ENCODE results near the gene CD48. TPM values are rescaled to one million over a fixed set of nuclear protein-coding genes. Genes with fewer than 3 reads are reported as not detected.

Gene CD48
- total RNA-seq, 2 donors from 2014 or later = 4.9 to 9.2 TPM

- Histone ChIP-seq H3K36me3 (no peaks in the 10 kb centered on the region), H3K4me1 (no peaks in the 10 kb centered on the region), H3K27ac (peak overlapping the region; percentile 19), H3K4me3 (no peak overlapping the region), H3K27me3 (no peaks in the 10 kb centered on the region), H3K9ac (ENCODE audit: low read depth in 2 of 2, low read length in 2 of 2) (no peak overlapping the region), H3K9me3 (no peaks in the 10 kb centered on the region)
- TF ChIP-seq CTCF (IDR thresholded peaks at IDR 0.05) = no peak
- no peak for DNase-seq
- intact Hi-C loops (cut with DNase I) = no loop called here
Observed at GRCh38 chr1:160666079-160666442, 45.6 kb downstream of the CD48 start.

- intact Hi-C loops (cut with DNase I) = no loop called here
- Histone ChIP-seq H3K9me3 (no peaks in the 10 kb centered on the region), H3K36me3 (no peaks in the 10 kb centered on the region), H3K4me3 (no peak overlapping the region), H3K4me1 (no peaks in the 10 kb centered on the region), H3K27ac (peak overlapping the region; percentile 11), H3K27me3 (no peaks in the 10 kb centered on the region), H3K9ac (ENCODE audit: low read depth in 2 of 2, low read length in 2 of 2) (no peak overlapping the region)
- no peak for DNase-seq
- no peak for TF ChIP-seq CTCF (IDR thresholded peaks at IDR 0.05)
Observed at GRCh38 chr1:160665330-160666078, 46.1 kb downstream of the CD48 start.

- H3K27me3 ChIP-seq = no peaks in the 10 kb centered on the region
- DNase-seq = no peak
- no peak overlapping the region for H3K4me3 ChIP-seq
- no peaks in the 10 kb centered on the region for H3K4me1 ChIP-seq
- peak overlapping the region; percentile 11 for H3K27ac ChIP-seq
- H3K9me3 ChIP-seq = no peaks in the 10 kb centered on the region
- H3K9ac ChIP-seq (ENCODE audit: low read depth in 2 of 2, low read length in 2 of 2) = no peak overlapping the region
- intact Hi-C loops (cut with DNase I) = loop anchor here (5.0 kb wide), 1 partner anchor 52 kb away; no protein-coding TSS in a partner anchor
- H3K36me3 ChIP-seq = no peaks in the 10 kb centered on the region
- TF ChIP-seq CTCF (IDR thresholded peaks at IDR 0.05) = no peak
Observed at GRCh38 chr1:160664573-160665051, 47.0 kb downstream of the CD48 start.

- H3K4me3 ChIP-seq = no peak overlapping the region
- DNase-seq = no peak
- H3K4me1 ChIP-seq = no peaks in the 10 kb centered on the region
- no peaks in the 10 kb centered on the region for H3K9me3 ChIP-seq
- no peaks in the 10 kb centered on the region for H3K27me3 ChIP-seq
- H3K9ac ChIP-seq (ENCODE audit: low read depth in 2 of 2, low read length in 2 of 2) = no peak overlapping the region
- intact Hi-C loops (cut with DNase I) = loop anchor here (5.0 kb wide), 1 partner anchor 51 kb away; no protein-coding TSS in a partner anchor
- H3K27ac ChIP-seq = no peak overlapping the region
- no peaks in the 10 kb centered on the region for H3K36me3 ChIP-seq
- TF ChIP-seq CTCF (IDR thresholded peaks at IDR 0.05) = no peak
Observed at GRCh38 chr1:160662910-160663309, 48.7 kb downstream of the CD48 start.

GRCh38 chr1:160659566-160659965 lies 52.1 kb downstream of the CD48 start:
- Histone ChIP-seq H3K4me3 (no peak overlapping the region), H3K9me3 (no peaks in the 10 kb centered on the region), H3K9ac (ENCODE audit: low read depth in 2 of 2, low read length in 2 of 2) (no peak overlapping the region), H3K4me1 (no peaks in the 10 kb centered on the region), H3K27ac (no peak overlapping the region), H3K27me3 (no peaks in the 10 kb centered on the region), H3K36me3 (no peaks in the 10 kb centered on the region)
- no peak for DNase-seq
- no peak for TF ChIP-seq CTCF (IDR thresholded peaks at IDR 0.05)
- intact Hi-C loops (cut with DNase I) = no loop called here

All from colonic mucosa (tissue), 4 donors.